HG03103 (cell line): Measurements from ENCODE around the gene CHST5.
"Not testable (repeated sequence)": the region's sequence is repeated elsewhere in the genome, so short reads cannot be mapped to it uniquely, and the experiment has no call there.

Experiments
- ATAC-seq: cut with Tn5 transposase; IDR thresholded peaks from one replicate; pipeline ENCODE4 v1.9.1; 2021; ENCODE audit warnings: low read depth; ENCODE audit not compliant: unreplicated experiment

CHST5 gene

GRCh38 chr16:75514296-75514695 is 21.6 kb downstream of the CHST5 start:
- no peak for ATAC-seq

DNA sequence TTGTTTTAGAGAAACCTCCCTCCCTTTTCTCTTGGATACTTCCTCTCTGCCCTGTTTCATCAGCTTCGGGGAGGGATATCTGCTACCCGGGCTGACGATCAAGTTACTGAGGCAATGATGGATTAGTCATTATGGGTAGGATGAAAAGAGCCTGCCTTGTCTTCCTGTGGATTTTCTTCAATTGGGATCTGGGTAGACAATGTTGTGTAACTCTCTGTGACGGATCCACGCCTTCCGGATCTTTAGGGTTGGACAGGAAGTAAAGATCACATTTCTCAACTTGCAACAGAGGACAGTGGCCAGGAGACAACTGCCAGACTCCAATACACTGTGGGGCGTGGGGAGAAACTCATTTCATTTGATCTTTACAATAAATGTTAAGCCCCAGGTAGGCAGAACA is 29.3 kb downstream of the CHST5 start:
- no peak for ATAC-seq

- no peak for ATAC-seq
Observed at GRCh38 chr16:75506107-75506506, 29.8 kb downstream of the CHST5 start.

DNA sequence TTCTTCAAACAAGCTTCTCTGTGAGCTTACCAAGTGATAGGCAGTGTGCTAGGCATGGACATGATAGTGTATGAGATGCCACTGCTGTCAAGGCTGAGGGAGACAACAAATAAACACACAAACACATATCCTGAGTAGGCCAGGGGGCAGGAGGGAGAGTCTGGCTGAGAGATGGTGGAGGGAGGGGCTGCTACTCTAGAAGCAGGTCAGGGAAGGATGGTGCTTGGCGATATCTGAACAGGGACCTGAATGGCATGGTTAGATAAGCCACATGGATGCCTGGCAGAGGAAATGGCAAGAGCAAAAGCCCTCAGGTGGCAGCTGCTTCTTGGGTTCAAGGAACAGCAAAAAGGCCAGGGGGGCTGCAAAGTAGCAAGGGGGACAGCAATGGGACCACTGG is 32.1 kb downstream of the CHST5 start:
- ATAC-seq: no peak

- ATAC-seq: no peak
Observed at GRCh38 chr16:75502916-75503605, 32.8 kb downstream of the CHST5 start.

DNA sequence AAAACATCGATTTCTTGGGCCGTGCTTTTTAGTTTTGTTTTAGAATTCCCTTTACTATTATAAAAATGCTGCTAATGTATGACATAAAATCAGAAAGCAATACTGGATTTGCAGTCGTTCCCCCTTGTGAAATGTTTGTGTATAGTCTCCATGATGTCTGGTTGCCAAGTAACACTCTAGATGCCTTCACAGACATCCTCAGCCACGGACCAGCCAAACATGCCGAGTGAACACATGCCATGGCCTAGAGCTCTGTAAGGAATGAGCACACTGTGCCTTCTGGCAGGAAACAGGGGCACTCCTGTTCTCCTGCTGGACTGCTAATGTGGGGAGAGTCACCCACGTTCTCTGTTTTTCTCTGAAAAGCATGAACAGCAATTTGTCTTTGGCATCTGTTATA is 34.1 kb downstream of the CHST5 start:
- ATAC-seq: not testable (repeated sequence)

DNA sequence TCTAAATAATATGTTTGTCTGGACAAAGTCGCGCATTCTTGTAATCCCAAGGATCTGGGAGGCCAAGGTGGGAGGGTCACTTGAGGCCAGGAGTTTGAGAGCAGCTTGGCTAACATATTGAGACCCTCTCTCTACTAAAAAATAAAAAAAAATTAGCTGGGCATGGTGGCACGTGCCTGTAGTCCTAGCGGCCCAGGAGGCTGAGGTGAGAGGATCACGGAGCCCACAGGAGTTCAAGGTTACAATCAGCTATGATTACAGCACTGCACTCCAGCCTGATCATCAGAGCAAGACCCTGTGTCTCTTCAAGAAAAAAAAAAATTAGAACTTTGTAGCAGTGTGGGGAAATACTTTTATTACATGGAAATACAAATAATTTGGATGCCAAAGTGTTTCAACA is 34.5 kb downstream of the CHST5 start:
- ATAC-seq: no peak

DNA sequence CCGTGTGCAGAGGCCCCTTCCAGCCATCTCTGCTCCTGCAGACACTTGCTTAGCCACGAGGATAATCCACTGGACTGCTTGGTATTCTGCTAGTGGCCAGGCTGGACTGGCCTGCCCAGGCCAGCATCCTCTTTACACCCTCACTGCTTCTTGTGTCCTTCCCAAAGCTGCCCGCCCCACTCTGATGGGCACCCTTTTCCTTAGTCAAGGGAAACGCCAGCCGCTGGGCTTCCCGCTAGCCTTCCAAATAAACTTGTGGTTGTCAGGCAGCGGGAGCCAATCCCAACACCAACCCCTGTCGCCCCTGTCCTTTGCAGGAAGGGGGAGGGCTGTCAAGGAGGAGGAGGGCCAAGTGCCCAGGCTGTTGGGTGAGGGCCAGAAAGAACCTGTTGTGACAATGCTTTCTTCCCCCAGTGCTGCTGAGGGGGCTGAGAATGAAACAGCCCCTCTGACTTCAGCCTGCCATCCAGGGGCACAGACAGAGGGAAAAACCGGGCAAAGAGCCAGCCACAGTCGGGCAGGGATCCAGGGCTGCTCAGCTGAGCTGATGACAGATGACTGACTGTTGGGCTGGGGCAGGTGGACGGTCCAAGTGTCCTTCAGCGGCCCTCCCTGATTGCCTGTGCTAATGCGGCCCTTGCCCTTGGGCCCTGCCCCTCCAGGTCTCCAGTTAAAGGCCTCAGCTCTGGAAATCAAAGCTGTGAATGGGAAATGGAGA is 37.1 kb downstream of the CHST5 start:
- not testable (repeated sequence) for ATAC-seq

DNA sequence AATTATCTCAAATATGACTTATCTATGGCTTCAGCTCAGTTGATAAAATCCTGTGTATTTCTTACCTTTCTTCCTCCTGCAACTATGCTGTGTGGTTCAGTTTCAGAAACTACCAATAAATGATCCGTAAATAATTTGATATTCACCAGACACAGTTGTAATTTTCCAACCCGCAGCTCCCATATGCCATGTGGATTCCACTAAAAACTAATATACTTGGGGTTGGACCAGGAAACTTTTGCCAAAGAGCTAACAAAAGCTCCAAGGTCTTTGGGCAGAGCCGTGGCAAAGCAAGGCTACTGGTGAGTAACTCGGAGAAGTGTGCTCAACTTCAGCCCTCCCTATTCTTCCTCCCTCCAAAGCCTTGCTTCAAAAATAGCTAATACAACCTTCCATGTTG is 38.4 kb downstream of the CHST5 start:
- ATAC-seq: no peak

DNA sequence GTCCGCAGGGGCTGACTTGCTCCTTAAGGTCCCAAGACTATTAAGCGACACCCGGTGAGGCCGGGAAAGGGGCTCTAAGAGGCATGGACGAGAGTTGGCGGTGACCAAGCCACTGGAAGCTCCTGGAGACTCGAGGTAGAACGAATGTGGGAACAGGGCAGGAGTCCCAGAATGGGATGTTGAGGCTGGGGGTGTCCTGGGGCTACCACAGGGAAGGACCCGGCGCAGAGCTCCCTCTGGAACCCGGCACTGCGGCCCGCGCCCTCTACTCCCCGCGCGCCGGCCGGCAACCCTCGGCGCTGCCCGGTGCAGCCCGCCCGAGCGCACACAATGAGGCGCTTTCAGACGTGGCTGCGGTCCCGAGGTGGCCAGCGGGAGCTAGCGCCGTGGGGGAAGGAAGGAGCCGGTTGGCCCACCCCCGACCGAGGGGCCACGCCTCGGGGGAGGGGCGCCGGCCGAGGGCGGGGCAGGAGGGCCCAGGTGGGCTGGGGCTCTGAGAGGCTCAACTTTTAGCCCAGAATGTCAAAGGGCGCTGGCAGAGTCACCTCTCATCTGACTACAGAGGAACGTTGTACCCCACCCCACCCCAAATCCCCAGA is 40.7 kb downstream of the CHST5 start, which contains the start of gene CHST6:
CHST6 (minus strand) TSS at position 366 of the 599 bp plus-strand sequence. CDS start 15,613 bp downstream, outside the sequence.
- peak; percentile 91 for ATAC-seq

DNA sequence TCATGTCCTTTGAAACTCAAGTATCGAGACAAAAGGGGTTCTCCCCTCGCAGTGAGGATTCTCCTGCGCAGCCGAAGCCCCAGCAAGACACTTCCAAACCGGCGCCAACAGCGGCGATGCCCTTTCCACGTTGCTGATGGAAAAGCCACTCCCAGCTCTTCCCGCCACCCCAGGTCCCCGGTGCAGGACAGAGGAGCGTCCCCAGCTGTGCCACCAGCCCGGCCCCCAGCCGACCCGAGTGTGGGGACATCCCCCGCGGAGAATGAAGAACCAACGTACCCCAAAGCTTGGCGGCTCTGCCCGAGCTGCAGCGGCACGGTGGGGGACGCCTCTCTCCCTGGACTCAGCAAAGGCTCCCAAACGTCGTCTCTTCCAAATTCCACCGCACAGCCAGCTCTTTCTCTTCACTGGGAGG is 41.2 kb downstream of the CHST5 start:
- ATAC-seq: no peak

DNA sequence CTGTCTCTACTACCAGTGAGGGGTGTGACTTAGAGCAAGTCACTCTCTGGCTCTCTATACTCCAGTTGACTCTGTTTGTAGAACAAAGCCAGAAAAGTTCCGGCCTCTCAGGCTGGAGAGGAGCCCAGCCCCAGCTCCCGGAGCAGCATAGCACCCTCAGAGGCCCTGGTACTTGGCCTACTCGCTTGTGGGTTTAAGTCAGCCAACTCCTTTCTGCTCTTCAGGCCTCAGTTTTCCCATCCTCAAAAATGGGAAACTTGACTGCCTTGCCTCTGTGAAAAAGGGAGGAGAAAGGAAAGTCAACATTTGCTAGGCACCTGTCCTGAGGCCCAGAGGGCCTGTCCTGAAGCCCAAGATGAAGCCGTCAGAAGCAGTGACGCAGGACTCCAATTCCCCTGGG is 41.7 kb downstream of the CHST5 start:
- ATAC-seq: no peak

DNA sequence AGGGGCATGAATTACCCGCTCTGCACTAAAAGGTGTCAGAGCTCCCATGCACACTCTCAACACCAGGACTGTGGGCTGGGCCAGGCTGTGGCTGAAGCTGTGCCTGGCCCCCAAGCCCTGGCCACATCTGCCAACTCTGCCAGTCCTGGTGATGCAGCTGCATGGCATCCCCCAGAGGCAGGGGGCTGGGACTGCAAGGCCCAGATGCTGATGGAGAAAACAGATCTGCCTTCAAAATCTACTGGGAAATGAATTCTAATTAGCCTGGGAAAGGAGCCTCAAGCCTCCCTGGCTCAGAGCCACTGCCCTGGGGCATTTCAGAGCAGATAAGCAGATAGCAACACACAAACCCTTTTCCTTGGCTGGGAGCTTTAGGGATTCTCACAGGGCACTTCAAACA is 44.0 kb downstream of the CHST5 start:
- ATAC-seq: no peak

DNA sequence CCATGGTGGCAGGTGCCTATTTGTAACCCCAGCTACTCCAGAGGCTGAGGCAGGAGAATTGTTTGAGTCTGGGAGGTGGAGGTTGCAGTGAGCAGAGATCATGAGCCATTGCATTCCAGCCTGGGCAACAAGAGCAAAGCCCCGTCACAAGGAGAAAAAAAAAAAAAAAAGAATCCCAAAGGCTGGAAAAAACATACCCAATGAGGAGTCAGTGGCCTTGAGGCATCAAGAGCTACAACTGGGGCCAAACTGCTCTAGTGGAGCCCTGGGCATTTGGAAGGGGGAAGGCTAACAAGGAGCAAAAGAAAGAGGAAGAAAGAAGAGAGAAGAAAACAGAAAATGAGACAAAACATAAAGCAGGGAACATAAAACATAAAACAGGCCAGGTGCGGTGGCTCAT is 47.6 kb downstream of the CHST5 start:
- no peak for ATAC-seq

DNA sequence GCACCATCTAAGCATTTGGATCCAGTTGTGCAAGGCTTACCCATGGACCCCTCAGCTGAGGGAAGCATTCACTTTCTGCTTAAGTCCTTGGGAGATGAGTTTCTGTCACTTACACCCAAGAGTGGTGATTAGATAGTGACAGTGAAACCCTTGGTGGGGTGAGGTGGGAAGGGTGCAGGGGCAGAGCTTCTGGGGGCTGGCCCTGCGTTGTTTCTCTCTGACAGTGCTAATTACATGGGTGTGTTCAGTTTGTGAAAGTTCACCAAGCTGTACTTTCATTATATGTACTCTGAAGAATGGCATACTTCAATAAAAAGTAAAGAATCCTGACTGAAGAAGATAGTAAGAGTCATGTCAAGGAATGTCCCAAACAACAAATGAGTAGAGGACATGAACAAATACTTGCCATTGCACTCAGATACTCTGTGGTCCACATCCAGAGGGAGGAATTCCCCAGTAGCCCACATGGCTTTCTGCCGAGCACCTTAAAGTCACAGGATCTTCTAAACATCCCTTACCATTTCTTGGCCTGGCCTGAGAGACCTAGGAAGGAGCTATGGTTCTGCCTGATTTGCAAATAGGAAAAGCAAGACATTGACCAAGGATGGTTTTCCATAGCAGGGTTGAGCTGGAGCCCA is 49.1 kb downstream of the CHST5 start:
- peak; percentile 46 for ATAC-seq

DNA sequence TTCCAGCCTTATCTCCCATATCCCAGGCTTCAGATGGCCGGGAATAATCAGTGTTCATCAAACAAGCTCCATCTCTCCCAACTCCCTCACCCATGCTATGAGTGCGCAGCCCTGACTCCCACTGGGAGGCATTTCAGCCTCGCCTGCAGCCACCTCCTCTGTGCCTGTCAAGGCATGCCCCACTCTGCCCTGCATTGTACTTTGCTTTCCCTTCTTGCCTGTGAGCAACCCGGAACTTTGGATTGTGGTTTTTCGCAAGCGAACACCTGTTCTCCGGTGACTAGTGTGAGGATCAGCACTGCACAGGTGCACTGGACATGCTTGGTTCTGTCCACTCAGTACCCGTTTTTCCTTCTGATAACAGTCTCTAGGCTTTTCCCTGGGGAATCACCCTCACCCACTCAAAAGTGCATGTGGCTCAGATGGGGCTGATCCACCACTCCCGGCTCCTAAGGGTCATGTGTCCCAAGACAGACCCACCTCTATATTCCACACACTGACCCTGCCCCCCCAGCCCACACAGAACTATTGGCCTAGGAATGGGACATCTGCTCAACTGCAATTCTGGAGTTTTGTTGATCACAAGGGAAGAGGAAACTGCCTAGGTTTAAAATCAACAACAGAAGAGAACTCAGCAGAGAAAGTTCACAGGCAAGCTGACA is 49.8 kb downstream of the CHST5 start:
- no peak for ATAC-seq

- no peak for ATAC-seq
Observed at GRCh38 chr16:75485230-75486013, 50.5 kb downstream of the CHST5 start.

DNA sequence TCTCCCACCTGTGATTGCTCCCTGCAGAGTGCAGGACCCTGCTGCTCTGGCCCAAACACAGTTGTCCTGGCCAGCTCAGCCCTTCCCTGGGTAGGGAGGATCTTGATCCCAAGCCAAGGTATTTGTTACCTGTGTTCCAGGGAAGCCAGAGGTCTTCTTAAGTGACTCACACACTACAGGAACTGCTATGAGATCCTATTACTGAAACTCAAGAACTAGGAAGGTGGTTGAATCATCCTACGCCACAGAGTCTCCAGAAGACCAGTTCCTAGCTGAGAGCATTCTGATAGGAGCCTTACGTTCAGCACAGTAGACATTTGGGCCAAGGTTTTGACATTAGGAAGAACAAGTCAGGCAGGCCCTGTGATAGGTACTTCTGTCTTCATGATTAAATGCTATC is 52.7 kb downstream of the CHST5 start:
- no peak for ATAC-seq

GRCh38 chr16:75482434-75483205 is 53.3 kb downstream of the CHST5 start:
- no peak for ATAC-seq
